Aorta (tissue), 5 donors: ENCODE results near the gene S100A11. TPM values are rescaled to one million over a fixed set of nuclear protein-coding genes. Genes with fewer than 3 reads are reported as not detected.

Experiments used
- ATAC-seq: fragments of 200-7000 bp; cut with Tn5 transposase; one replicate; pipeline ENCODE4 v1.9.1; 2022; ENCODE audit warnings: moderate library complexity; ENCODE audit not compliant: low FRiP score
- DNase-seq, 2 donors: peaks; one replicate each; pipeline ENCODE4 v3.0.0-alpha.2; 2020
- H3K27ac ChIP-seq, 2 donors: one replicate each; pipeline ENCODE4 v1.5.1; 2013; ENCODE audit warnings: low read length in 2 of 2, mild to moderate bottlenecking in 2 of 2, moderate library complexity in 2 of 2, control low read depth in 1 of 2, inconsistent platforms in 1 of 2, low read depth in 1 of 2
- H3K27me3 ChIP-seq, 2 donors: one replicate each; pipeline ENCODE4 v1.6.1; 2013; ENCODE audit warnings: control low read depth in 1 of 2, low read length in 1 of 2, mild to moderate bottlenecking in 1 of 2, moderate library complexity in 1 of 2; ENCODE audit not compliant: insufficient read depth in 2 of 2, control insufficient read depth in 1 of 2
- H3K36me3 ChIP-seq, 2 donors: one replicate each; pipeline ENCODE4 v1.6.1; 2013; ENCODE audit warnings: control low read depth in 1 of 2, low read length in 1 of 2, mild to moderate bottlenecking in 1 of 2; ENCODE audit not compliant: insufficient read depth in 2 of 2, control insufficient read depth in 1 of 2
- H3K4me1 ChIP-seq, 2 donors: one replicate each; pipeline ENCODE4 v1.6.1; 2013; ENCODE audit warnings: low read length in 2 of 2, control low read depth in 1 of 2, mild to moderate bottlenecking in 1 of 2, moderate library complexity in 1 of 2; ENCODE audit not compliant: insufficient read depth in 2 of 2, control insufficient read depth in 1 of 2
- H3K4me3 ChIP-seq, 2 donors: one replicate each; pipeline ENCODE4 v1.5.1; 2013; ENCODE audit warnings: low read length in 2 of 2, control low read depth in 1 of 2, mild to moderate bottlenecking in 1 of 2
- H3K9me3 ChIP-seq: one replicate; pipeline ENCODE4 v1.6.1; 2013; ENCODE audit warnings: mild to moderate bottlenecking, low read length; ENCODE audit not compliant: control insufficient read depth
- WGBS, 2 donors: extraction: QIAGEN DNeasy Blood & Tissue Kit; methylation state at CpG; one replicate each; pipeline ENCODE4 v1.1.7; 2013; 5-methylcytosine and 5-hydroxymethylcytosine counted together
- intact Hi-C, 2 donors: fragments of 100-400 bp; cut with DNase I; formaldehyde crosslinking; loops; one replicate each; pipeline versions ENCODE4 v1.14.2 to v1.15.0; 2022
- polyA plus RNA-seq, 2 donors: library from polyadenylated mRNA; stranded (reverse); fragments of 200-250 nt; gene quantifications; one replicate each; pipeline ENCODE4 v1.2.3, GENCODE V29; 2013
- total RNA-seq, 2 donors: library from RNA; stranded (reverse); fragmentation: NEBNext Ultra II Directional; extraction: Animal tissue kit (Norgen Biotek cat#: 25700); gene quantifications; one replicate each; pipeline ENCODE4 v1.2.1, GENCODE V29; 2021
- donor health status: healthy with polysubstance abuse.
- donor health status: Bipolar disorder and iron deficiency.
- donor health status: DM: no; HTN: no; CAD: no.
- donor health status: DM: no; HTN: no; CAD: no.
- donor health status: DM: yes; HTN: yes; CAD: no.

Gene S100A11
- total and polyA plus RNA-seq, 4 donors, result 416 to 960 (median 584) TPM

DNA sequence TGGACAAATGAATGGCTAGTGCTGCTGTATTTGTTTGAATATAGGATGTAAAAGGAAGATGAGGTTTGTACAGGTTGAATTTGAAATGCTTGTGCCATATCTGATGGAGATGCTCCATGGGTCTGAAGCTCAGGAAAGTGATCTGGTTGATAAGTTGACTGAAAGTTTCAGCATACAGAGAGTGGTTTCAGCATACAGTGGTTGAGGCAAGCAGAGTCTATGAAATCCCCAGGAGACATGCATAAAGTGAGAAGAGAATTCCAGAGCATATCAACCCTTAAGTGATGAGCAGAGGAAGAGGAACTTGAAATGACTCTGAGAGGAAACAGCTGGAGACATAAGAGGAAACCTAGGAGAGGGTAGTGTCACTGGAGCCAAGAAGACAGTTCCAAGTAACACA, 30.3 kb upstream of the S100A11 start:
- DNase-seq (no peak), ATAC-seq (no peak)
- H3K27ac ChIP-seq, result no peak overlapping the region
- no peaks in the 10 kb centered on the region for H3K4me1 ChIP-seq
- H3K9me3 ChIP-seq, result peaks cover 2% of the 10 kb centered on the region
- intact Hi-C loops, result no loop called here
- H3K27me3 ChIP-seq, result peaks cover 0 to 3% of the 10 kb centered on the region in 2 donors
- no peaks in the 10 kb centered on the region for H3K36me3 ChIP-seq
- no peak overlapping the region for H3K4me3 ChIP-seq

DNA sequence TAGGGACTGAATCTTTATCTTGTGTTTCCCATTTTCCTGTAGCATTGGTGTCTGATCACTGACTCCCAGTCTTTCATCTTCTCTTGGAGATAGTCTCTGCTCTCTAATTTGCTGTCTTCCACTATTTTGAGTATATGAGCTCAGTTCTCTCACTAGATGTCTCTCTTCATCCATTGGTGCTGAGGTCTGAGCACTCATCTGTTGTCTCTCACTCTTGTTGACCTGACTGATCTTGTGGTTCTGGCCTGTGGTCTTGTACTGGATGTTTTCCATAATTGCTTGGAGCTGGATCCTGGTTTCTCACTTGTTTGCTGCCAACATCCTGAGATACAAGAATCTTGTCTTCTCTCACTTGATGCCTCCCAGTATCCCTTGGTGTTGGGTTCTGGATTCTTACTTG, 25.1 kb upstream of the S100A11 start:
- Histone ChIP-seq H3K27ac (no peak overlapping the region), H3K27me3 (peaks cover 0 to 2% of the 10 kb centered on the region in 2 donors), H3K4me3 (no peak overlapping the region), H3K4me1 (no peaks in the 10 kb centered on the region), H3K36me3 (no peaks in the 10 kb centered on the region), H3K9me3 (no peaks in the 10 kb centered on the region)
- ATAC-seq (no peak), DNase-seq (no peak)
- intact Hi-C loops, result no loop called here

DNA sequence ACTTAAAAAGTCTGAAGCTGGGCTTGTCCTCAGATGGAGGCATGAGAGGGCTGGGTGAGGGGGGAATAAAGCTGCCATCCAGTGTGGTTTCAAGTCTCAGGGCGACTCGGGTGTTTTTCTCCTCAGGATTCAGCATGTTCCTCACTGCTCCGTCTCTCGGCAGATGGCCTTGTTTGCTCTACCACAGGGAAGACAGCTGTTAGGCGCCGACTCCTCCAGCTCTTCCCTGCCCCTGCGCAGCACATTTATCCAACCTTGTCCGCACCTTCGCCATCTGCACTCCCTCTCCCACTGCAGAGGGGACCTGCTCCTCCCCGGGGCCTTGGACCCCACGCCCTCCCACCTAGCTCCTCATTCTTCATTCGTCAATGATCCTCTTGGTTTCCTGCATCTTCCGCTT, 16.6 kb upstream of the S100A11 start:
- no peaks in the 10 kb centered on the region for H3K27me3 ChIP-seq
- DNase-seq, result no peak
- no peaks in the 10 kb centered on the region for H3K9me3 ChIP-seq
- 63 to 67% methylated on average over 13 of the region's 13 CpGs for WGBS, 2 donors
- no peak for ATAC-seq
- H3K4me3 ChIP-seq, result no peak overlapping the region
- no peaks in the 10 kb centered on the region for H3K4me1 ChIP-seq
- no peaks in the 10 kb centered on the region for H3K36me3 ChIP-seq
- no peak overlapping the region for H3K27ac ChIP-seq
- intact Hi-C loops, result loop anchor here (5.0 kb wide), 2 partner anchors 389 to 404 kb away; no protein-coding TSS in a partner anchor

DNA sequence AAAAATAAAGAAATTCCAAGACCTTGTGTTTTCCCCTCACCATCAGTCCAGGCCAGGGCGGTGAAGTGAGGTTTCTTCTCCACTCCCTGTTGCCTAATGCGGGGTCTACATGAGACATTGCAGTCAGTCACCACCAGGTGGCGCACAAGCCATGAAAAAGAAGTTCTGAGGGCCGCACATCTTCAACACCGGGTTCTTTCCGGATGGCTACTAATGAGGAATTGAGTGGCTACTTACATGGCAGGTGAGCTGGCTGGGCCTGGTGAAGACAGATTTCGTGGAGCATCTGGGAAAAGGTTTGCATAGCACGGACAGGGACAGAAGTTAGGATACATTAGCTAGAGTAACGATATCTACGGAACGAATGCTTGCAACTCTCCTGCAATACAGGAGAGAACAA, 15.8 kb upstream of the S100A11 start:
- H3K27ac ChIP-seq, result no peak overlapping the region
- H3K4me3 ChIP-seq, result no peak overlapping the region
- H3K27me3 ChIP-seq, result no peaks in the 10 kb centered on the region
- intact Hi-C loops, result loop anchor here (5.0 kb wide), 2 partner anchors 390 to 405 kb away; no protein-coding TSS in a partner anchor
- DNase-seq (peak; percentile 91 to 96), ATAC-seq (peak; percentile 76)
- H3K36me3 ChIP-seq, result no peaks in the 10 kb centered on the region
- H3K9me3 ChIP-seq, result no peaks in the 10 kb centered on the region
- WGBS, 2 donors, result 22 to 24% methylated on average over 11 of the region's 11 CpGs
- no peaks in the 10 kb centered on the region for H3K4me1 ChIP-seq

DNA sequence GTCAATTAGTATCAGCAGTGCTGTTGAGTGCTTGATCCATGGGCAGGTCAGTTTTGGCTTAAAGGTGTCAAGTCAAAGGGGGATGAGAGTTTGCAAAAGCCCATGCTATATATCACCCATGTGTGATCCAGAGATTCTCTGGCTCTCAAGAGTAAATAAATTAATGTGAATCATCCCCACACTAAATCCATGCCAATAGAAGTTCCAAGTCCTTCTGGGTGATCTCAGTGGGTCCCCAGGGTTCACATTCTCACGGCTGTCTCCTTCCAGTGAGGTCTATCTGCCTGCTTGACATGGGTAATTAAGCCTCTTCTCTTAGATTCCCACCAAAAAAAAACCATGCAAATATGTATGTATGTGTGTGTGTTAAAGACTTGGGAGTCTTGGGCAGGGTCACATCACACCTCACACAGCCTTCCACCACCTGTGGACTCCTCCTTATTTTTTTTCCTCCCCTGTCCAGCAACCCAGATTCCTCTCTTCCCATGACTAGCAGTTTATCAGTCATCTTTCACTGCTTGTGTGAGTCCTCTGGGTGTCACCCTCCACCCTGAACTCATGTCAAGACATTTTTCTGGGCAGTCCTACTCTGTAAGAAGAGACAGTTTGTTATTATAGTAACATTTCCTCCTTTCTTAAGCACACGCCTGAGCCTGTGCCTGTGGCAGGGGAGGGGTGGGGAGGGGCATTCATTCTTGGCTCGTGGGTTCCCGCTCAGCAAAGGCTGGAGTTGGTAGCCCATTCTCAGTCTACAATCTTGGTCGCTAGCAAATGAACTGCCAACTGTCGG, 14.3 kb upstream of the S100A11 start:
- intact Hi-C loops, result loop anchor here (2.0 to 5.0 kb wide), 4 partner anchors 132 to 406 kb away; no protein-coding TSS in a partner anchor
- WGBS, 2 donors, result 56 to 64% methylated on average over 6 of the region's 6 CpGs
- H3K27ac ChIP-seq, result no peak overlapping the region
- H3K36me3 ChIP-seq, result no peaks in the 10 kb centered on the region
- H3K4me3 ChIP-seq, result no peak overlapping the region
- no peaks in the 10 kb centered on the region for H3K4me1 ChIP-seq
- no peaks in the 10 kb centered on the region for H3K9me3 ChIP-seq
- ATAC-seq (no peak), DNase-seq (peak in 1 of 2 donors; percentile 46)
- H3K27me3 ChIP-seq, result no peaks in the 10 kb centered on the region

DNA sequence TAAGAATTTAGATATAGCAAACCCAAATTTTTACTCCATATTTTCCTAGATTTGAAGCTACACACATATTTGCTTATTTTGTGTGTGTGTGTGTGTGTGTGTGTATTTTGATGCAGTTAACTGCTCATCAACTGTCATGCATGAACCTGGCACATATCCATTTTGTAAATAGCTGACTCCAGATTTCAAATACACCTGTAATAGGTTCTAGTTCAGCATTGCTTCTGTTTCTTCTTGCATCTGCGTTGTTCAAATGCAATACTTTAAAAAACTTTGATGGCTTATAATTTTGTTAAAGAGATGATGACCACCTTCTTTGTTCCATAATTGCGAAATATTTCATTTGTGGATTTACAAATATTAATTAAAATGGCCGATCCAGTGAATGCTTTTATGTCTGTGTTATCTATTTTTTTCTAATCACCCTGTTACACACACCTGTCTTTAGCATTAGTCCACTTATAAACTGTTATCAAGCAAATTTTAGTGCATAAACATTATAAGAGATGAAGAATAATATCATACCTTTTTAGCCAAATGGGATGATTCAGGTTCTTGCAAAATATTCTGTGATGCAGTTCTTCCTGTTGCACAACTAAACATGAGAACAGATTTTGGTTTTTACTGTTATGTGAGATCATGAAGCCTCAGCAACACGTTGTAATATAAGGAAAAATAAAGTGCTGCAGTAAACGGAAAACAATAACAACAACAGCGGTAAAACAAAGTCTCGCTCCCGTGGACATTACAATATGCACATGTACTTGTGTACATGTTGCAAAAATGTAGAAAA, 12.7 kb upstream of the S100A11 start:
- no peaks in the 10 kb centered on the region for H3K4me1 ChIP-seq
- 81 to 84% methylated on average over 8 of the region's 8 CpGs for WGBS, 2 donors
- H3K27ac ChIP-seq, result no peak overlapping the region

DNA sequence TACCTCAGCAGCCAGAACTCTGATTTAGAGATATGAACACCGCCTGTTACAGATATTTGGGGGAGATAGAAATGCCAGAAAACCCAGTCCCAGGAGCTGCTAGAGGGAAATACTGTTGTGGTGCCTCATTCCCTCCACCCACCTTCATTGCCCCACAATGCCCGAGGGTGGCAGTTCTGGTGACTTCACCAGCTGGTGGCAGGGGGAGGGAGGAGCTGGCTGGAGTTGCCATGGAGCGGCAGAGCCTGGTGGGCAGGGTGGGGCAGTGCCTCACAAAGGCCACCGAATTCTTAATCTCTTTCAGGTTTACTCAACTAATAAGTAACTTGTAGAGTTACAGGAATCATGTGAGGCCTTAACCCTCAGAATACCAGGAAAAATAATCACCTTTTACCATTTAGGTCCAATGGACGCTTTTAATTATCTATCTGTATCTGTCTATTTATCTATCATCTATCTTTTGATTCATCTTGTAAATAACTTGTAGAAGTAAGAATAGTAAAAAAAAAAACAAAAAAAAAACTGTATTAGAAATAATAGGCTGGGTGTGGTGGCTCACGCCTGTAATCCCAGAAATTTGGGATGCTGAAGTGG, 11.7 kb upstream of the S100A11 start:
- Histone ChIP-seq H3K36me3 (no peaks in the 10 kb centered on the region), H3K27me3 (no peaks in the 10 kb centered on the region), H3K9me3 (no peaks in the 10 kb centered on the region), H3K4me1 (no peaks in the 10 kb centered on the region), H3K4me3 (no peak overlapping the region), H3K27ac (peak overlapping the region; percentile 83 to 93)
- DNase-seq, result peak; percentile 89 to 92
- intact Hi-C loops, result no loop called here
- WGBS, 2 donors, result 37% methylated on average over 6 of the region's 6 CpGs
- ATAC-seq, result peak; percentile 65

More for the DNA sequence above, 12.7 kb upstream of the S100A11 start:
- intact Hi-C loops, result loop anchor here (2.0 to 5.0 kb wide), 4 partner anchors 133 to 408 kb away; no protein-coding TSS in a partner anchor
- ATAC-seq (no peak), DNase-seq (no peak)
- no peaks in the 10 kb centered on the region for H3K27me3 ChIP-seq
- no peaks in the 10 kb centered on the region for H3K9me3 ChIP-seq
- no peaks in the 10 kb centered on the region for H3K36me3 ChIP-seq
- no peak overlapping the region for H3K4me3 ChIP-seq

DNA sequence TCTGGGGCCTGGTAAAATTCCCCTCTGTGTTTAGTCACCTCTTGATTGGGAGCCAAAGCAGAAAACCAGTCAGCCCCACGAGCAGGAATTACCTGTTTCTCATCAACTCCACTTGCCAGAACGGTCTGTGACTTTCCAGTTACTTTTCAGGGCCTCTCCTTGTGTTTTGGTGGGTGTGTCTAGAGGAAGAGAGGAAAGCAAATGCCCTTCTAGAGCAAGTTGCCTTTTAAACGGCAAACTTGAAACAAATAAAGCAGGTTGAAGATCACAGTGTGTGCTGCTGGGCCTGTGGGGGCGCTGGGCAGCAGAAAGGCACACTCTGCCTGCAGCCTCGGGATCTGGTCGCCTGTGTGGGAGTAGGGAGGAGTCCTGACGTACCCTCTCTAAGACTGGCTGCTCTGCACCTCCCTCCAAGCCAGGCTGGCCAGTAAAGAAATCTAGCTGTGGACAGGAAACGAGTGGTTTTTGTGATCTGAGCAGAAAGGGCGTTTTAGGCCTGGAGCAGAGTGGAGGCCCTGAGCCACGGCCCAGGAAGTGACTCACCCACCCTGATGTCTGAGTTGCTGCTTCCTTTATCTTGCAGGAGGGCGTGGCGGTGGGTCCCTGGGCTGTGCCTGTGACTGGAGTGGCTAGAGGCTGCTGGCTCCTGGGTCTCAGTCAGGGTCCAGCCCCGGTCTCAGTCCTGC, 11.1 kb upstream of the S100A11 start:
- ATAC-seq, result peak; percentile 95
- Histone ChIP-seq H3K36me3 (no peaks in the 10 kb centered on the region), H3K9me3 (no peaks in the 10 kb centered on the region), H3K27ac (peak overlapping the region; percentile 93 to 98), H3K27me3 (no peaks in the 10 kb centered on the region), H3K4me1 (no peaks in the 10 kb centered on the region), H3K4me3 (no peak overlapping the region)
- peak; percentile 95 to 98 for DNase-seq
- WGBS, 2 donors, result 1 to 2% methylated on average over 13 of the region's 13 CpGs
- intact Hi-C loops, result no loop called here
